HG03354 (cell line): ENCODE data around the gene TEDC2.
"Not testable (repeated sequence)": the region's sequence is repeated elsewhere in the genome, so short reads cannot be mapped to it uniquely, and the experiment has no call there.

Source experiments
- ATAC-seq: cut with Tn5 transposase; IDR thresholded peaks from one replicate; pipeline ENCODE4 v1.9.1; 2021; ENCODE audit warnings: mild to moderate bottlenecking; ENCODE audit not compliant: unreplicated experiment, poor library complexity, severe bottlenecking

TEDC2 gene

GRCh38 chr16:2437032-2437790 is 22.7 kb upstream of the TEDC2 start:
- ATAC-seq: no peak

- ATAC-seq: no peak
Observed at GRCh38 chr16:2438121-2438520, 21.8 kb upstream of the TEDC2 start.

GRCh38 chr16:2439598-2439997 is 20.3 kb upstream of the TEDC2 start:
- ATAC-seq: no peak

GRCh38 chr16:2441143-2441804 is 18.6 kb upstream of the TEDC2 start:
- ATAC-seq: not testable (repeated sequence)

- ATAC-seq: no peak
Observed at GRCh38 chr16:2443555-2443954, 16.4 kb upstream of the TEDC2 start.

- no peak for ATAC-seq
Observed at GRCh38 chr16:2447920-2448583, 11.9 kb upstream of the TEDC2 start.

GRCh38 chr16:2449118-2449517 is 10.8 kb upstream of the TEDC2 start:
- no peak for ATAC-seq

- ATAC-seq: no peak
Observed at GRCh38 chr16:2450535-2450934, 9.4 kb upstream of the TEDC2 start.

GRCh38 chr16:2450975-2451381 is 8.9 kb upstream of the TEDC2 start:
- ATAC-seq: no peak

GRCh38 chr16:2451851-2452320 is 8.0 kb upstream of the TEDC2 start:
- ATAC-seq: no peak

- no peak for ATAC-seq
Observed at GRCh38 chr16:2452650-2453049, 7.3 kb upstream of the TEDC2 start.

GRCh38 chr16:2455081-2455845 is 4.6 kb upstream of the TEDC2 start:
- ATAC-seq: no peak

- no peak for ATAC-seq
Observed at GRCh38 chr16:2456551-2457153, 3.3 kb upstream of the TEDC2 start.

- no peak for ATAC-seq
Observed at GRCh38 chr16:2457267-2457666, 2.6 kb upstream of the TEDC2 start.

- ATAC-seq: no peak
Observed at GRCh38 chr16:2457946-2458345, 2.0 kb upstream of the TEDC2 start.

GRCh38 chr16:2458887-2459646 is 842 bp upstream of the TEDC2 start:
- ATAC-seq: no peak

- no peak for ATAC-seq
Observed at GRCh38 chr16:2460391-2460713, 443 bp downstream of the TEDC2 start.

GRCh38 chr16:2460916-2461315 is 1.0 kb downstream of the TEDC2 start:
- ATAC-seq: no peak
